SK-N-SH (cell line): ENCODE data around the gene DSTN. TPM values are rescaled to one million over a fixed set of nuclear protein-coding genes. Genes with fewer than 3 reads are reported as not detected.

Source experiments
- CTCF ChIA-PET: fragments of 300-600, 350-600 bp; formaldehyde crosslinking; extraction: SDS; loops from one replicate; lab custom pipeline; 2021; lab: Yijun Ruan, JAX
- POLR2A ChIA-PET: fragments of 350-600 bp; sonication (Branson Sonifier 250); formaldehyde crosslinking; extraction: SDS; loops from one replicate; lab custom pipeline; 2020; ENCODE audit warnings: antibody characterized with exemption, inconsistent platforms; lab: Yijun Ruan, JAX
- DNase-seq: peaks from one replicate; pipeline ENCODE4 v3.0.0; 2012
- H2AFZ ChIP-seq: fragments of 200-600 bp; sonication (generic); 2 replicates; pipeline ENCODE4 v1.8.1; 2016; ENCODE audit warnings: antibody characterized with exemption, mild to moderate bottlenecking, low read depth
- H3F3A ChIP-seq: fragments of 200-600 bp; sonication (generic); replicated peaks from 2 replicates; pipeline ENCODE3; 2016; ENCODE audit warnings: antibody characterized with exemption, mild to moderate bottlenecking; ENCODE audit not compliant: insufficient read depth
- H3K27ac ChIP-seq, 2 experiments: fragments of 200-500 bp in 1 of 2; fragments of 200-600 bp in 1 of 2; sonication (Bioruptor generic) in 1 of 2; sonication (generic), shearing (Covaris generic) in 1 of 2; 2 replicates each; pipeline versions ENCODE4 v1.5.1 to v1.6.1; 2014 to 2016; ENCODE audit warnings: low read depth in 2 of 2, inconsistent platforms in 1 of 2, low read length in 1 of 2, mild to moderate bottlenecking in 1 of 2, mixed read lengths in 1 of 2
- H3K27me3 ChIP-seq: fragments of 200-600 bp; sonication (generic), shearing (Covaris generic); 2 replicates; pipeline ENCODE4 v1.6.1; 2016; ENCODE audit warnings: mixed run types; ENCODE audit not compliant: insufficient read depth
- H3K36me3 ChIP-seq, 2 experiments: fragments of 200-500 bp in 1 of 2; fragments of 200-600 bp in 1 of 2; sonication (Bioruptor generic) in 1 of 2; sonication (generic) in 1 of 2; replicated peaks in 1 of 2; 2 replicates each; pipeline versions ENCODE3 to v1.5.1; 2014 to 2016; ENCODE audit warnings: low read length in 1 of 2, mild to moderate bottlenecking in 1 of 2; ENCODE audit not compliant: insufficient read depth in 2 of 2, control insufficient read depth in 1 of 2
- H3K4me1 ChIP-seq, 2 experiments: fragments of 200-500 bp in 1 of 2; fragments of 200-600 bp in 1 of 2; sonication (Bioruptor generic) in 1 of 2; sonication (generic), shearing (Covaris generic) in 1 of 2; 2 replicates each; pipeline versions ENCODE4 v1.5.1 to v1.6.1; 2014 to 2016; ENCODE audit warnings: low read depth in 1 of 2, low read length in 1 of 2, mixed run types in 1 of 2; ENCODE audit not compliant: insufficient read depth in 2 of 2, control insufficient read depth in 1 of 2
- H3K4me2 ChIP-seq: fragments of 200-600 bp; sonication (generic), shearing (Covaris generic); 2 replicates; pipeline ENCODE4 v1.6.1; 2017; ENCODE audit warnings: mixed run types
- H3K4me3 ChIP-seq, 2 experiments: fragments of 200-500 bp in 1 of 2; fragments of 200-600 bp in 1 of 2; sonication (Bioruptor generic) in 1 of 2; sonication (generic), shearing (Covaris generic) in 1 of 2; 2 replicates each; pipeline versions ENCODE4 v1.5.1 to v1.8.1; 2014 to 2016; ENCODE audit warnings: low read depth in 2 of 2, inconsistent platforms in 1 of 2, low read length in 1 of 2, mild to moderate bottlenecking in 1 of 2, mixed read lengths in 1 of 2, moderate library complexity in 1 of 2
- H3K79me2 ChIP-seq: fragments of 200-600 bp; sonication (generic); 2 replicates; pipeline ENCODE4 v1.8.1; 2017; ENCODE audit warnings: mild to moderate bottlenecking; ENCODE audit not compliant: insufficient read depth
- H3K9ac ChIP-seq: fragments of 200-600 bp; sonication (generic); 2 replicates; pipeline ENCODE4 v1.6.1; 2017; ENCODE audit warnings: mixed run types
- H3K9me2 ChIP-seq: fragments of 200-600 bp; sonication (generic); 2 replicates; pipeline ENCODE4 v1.6.1; 2017; ENCODE audit warnings: mixed run types
- H3K9me3 ChIP-seq: fragments of 200-600 bp; sonication (generic); 2 replicates; pipeline ENCODE4 v1.6.1; 2017; ENCODE audit warnings: mixed run types, mild to moderate bottlenecking, moderate library complexity
- H4K20me1 ChIP-seq: fragments of 200-600 bp; sonication (generic); 2 replicates; pipeline ENCODE4 v1.6.1; 2017; ENCODE audit warnings: mild to moderate bottlenecking, mixed run types; ENCODE audit not compliant: insufficient read depth
- ELF1 ChIP-seq: IDR thresholded peaks from 2 replicates; pipeline ENCODE4 v1.4.0; 2012
- FOXM1 ChIP-seq: IDR thresholded peaks from 2 replicates; pipeline ENCODE4 v1.4.0; 2012; ENCODE audit warnings: low read depth, mild to moderate bottlenecking
- GABPA ChIP-seq: IDR thresholded peaks from 2 replicates; pipeline ENCODE4 v1.4.0; 2012; ENCODE audit warnings: low read depth, mild to moderate bottlenecking
- MAX ChIP-seq: IDR thresholded peaks from 2 replicates; pipeline ENCODE4 v1.4.0; 2012; ENCODE audit warnings: low read depth
- MEF2A ChIP-seq: IDR thresholded peaks from 2 replicates; pipeline ENCODE4 v1.4.0; 2012; ENCODE audit warnings: low read depth, borderline replicate concordance
- MXI1 ChIP-seq: IDR thresholded peaks from 2 replicates; pipeline ENCODE4 v1.6.1; 2012; ENCODE audit warnings: mild to moderate bottlenecking, low read depth, low read length, improper control_type of control experiment
- NFIC ChIP-seq: IDR thresholded peaks from 2 replicates; pipeline ENCODE4 v1.4.0; 2012; ENCODE audit warnings: borderline replicate concordance
- RAD21 ChIP-seq: IDR thresholded peaks from 2 replicates; pipeline ENCODE4 v1.6.1; 2012; ENCODE audit warnings: mild to moderate bottlenecking, low read length
- SMC3 ChIP-seq: IDR thresholded peaks from 2 replicates; pipeline ENCODE4 v1.6.1; 2012; ENCODE audit warnings: low read depth, low read length, improper control_type of control experiment
- TAF1 ChIP-seq: IDR thresholded peaks from 2 replicates; pipeline ENCODE4 v1.6.1; 2012; ENCODE audit warnings: low read depth, mild to moderate bottlenecking, low read length, moderate library complexity, borderline replicate concordance
- TCF12 ChIP-seq: IDR thresholded peaks from 2 replicates; pipeline ENCODE4 v1.4.0; 2012
- USF1 ChIP-seq: IDR thresholded peaks from 2 replicates; pipeline ENCODE4 v1.4.0; 2012; ENCODE audit warnings: low read depth, borderline replicate concordance
- WGBS: methylation state at CpG from one replicate; pipeline ENCODE4 v1.1.6; 2017; ENCODE audit warnings: low lambda C conversion rate; 5-methylcytosine and 5-hydroxymethylcytosine counted together
- polyA plus RNA-seq, 3 experiments: library from polyadenylated mRNA; depleted of rRNA; stranded (reverse); fragments of >200 nt; gene quantifications; 2 replicates each; pipeline ENCODE4 v1.2.3, GENCODE V29; 2012
- TF ChIP-seq, protein P1 (sequence below): IDR thresholded peaks from 2 replicates; pipeline ENCODE4 v1.4.0; 2012; ENCODE audit warnings: low read depth, borderline replicate concordance
- TF ChIP-seq, protein P2 (sequence below): fragments of 200-600 bp; sonication (generic); IDR thresholded peaks from 2 replicates; pipeline ENCODE4 v1.6.1; 2017; ENCODE audit warnings: antibody characterized with exemption, mild to moderate bottlenecking, moderate library complexity

DSTN gene
- polyA plus RNA-seq, 1 of the 3 experiments (the other 2 are of a cell fraction): 167 TPM

DNA sequence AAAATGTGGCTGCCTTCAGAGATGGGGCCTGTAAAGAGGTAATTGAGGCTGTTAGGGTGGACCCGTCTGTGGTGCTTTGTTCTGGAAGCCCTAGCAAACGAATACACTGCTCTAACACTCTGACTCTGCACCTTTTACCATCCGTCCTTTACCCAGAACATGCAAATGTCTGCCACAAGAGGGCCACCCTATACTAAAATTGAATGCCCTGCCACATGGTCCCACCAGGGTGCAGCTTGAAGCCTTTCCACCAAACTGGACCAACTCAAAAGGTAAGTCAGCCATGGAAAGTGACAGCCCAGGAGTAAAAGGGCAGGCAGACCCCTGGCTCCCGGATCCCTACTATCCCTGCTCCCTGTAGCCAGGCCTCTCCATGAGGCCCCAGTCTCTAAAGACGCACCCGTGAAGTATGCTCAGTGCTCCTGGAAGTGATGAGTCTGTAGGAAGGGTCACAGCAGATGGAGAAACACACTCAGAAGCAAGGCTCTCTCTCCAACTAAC lies 32.9 kb upstream of the DSTN start:
- H3K9ac ChIP-seq: no peak overlapping the region
- H3K36me3 ChIP-seq: no peaks in the 10 kb centered on the region
- H3K27me3 ChIP-seq: no peaks in the 10 kb centered on the region
- H4K20me1 ChIP-seq: no peaks in the 10 kb centered on the region
- peaks cover 0 to 12% of the 10 kb centered on the region in 2 experiments; a peak in 3 of 4 replicates for H3K4me1 ChIP-seq
- peak; percentile 78 for DNase-seq
- H3K9me2 ChIP-seq: no peaks in the 10 kb centered on the region
- H3F3A ChIP-seq: peaks cover 7% of the 10 kb centered on the region
- no peaks in the 10 kb centered on the region for H3K79me2 ChIP-seq
- 32% methylated on average over 6 of the region's 6 CpGs for WGBS
- ChIA-PET POLR2A (interaction anchor here (0.8 kb wide), 1 partner anchor 145 kb away, joined by 3 read pairs; the partner anchor contains the start of gene RRBP1), CTCF (interaction anchor here (0.6 to 3.7 kb wide), 37 partner anchors 9 to 467 kb away, joined by 3 to 96 read pairs (median 4); partner anchors contain the start of gene DSTN)
- no peak overlapping the region for H3K4me2 ChIP-seq
- H3K27ac ChIP-seq: no peak overlapping the region
- peak; percentile 97 for TF ChIP-seq MAX
- peak; percentile 97 for TF ChIP-seq SMC3
- TF ChIP-seq MEF2A: no peak
- TF ChIP-seq RAD21: peak; percentile 98
- TF ChIP-seq, protein P1, sequence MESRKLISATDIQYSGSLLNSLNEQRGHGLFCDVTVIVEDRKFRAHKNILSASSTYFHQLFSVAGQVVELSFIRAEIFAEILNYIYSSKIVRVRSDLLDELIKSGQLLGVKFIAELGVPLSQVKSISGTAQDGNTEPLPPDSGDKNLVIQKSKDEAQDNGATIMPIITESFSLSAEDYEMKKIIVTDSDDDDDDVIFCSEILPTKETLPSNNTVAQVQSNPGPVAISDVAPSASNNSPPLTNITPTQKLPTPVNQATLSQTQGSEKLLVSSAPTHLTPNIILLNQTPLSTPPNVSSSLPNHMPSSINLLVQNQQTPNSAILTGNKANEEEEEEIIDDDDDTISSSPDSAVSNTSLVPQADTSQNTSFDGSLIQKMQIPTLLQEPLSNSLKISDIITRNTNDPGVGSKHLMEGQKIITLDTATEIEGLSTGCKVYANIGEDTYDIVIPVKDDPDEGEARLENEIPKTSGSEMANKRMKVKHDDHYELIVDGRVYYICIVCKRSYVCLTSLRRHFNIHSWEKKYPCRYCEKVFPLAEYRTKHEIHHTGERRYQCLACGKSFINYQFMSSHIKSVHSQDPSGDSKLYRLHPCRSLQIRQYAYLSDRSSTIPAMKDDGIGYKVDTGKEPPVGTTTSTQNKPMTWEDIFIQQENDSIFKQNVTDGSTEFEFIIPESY: no peak
- TF ChIP-seq MXI1: peak; percentile 81
- TF ChIP-seq ELF1: no peak
- no peak for TF ChIP-seq FOXM1
- TF ChIP-seq TCF12: peak; percentile 26; the same call in 1 of the 2 replicates
- no peak for TF ChIP-seq GABPA
- TF ChIP-seq USF1: no peak
- TF ChIP-seq, protein P2, sequence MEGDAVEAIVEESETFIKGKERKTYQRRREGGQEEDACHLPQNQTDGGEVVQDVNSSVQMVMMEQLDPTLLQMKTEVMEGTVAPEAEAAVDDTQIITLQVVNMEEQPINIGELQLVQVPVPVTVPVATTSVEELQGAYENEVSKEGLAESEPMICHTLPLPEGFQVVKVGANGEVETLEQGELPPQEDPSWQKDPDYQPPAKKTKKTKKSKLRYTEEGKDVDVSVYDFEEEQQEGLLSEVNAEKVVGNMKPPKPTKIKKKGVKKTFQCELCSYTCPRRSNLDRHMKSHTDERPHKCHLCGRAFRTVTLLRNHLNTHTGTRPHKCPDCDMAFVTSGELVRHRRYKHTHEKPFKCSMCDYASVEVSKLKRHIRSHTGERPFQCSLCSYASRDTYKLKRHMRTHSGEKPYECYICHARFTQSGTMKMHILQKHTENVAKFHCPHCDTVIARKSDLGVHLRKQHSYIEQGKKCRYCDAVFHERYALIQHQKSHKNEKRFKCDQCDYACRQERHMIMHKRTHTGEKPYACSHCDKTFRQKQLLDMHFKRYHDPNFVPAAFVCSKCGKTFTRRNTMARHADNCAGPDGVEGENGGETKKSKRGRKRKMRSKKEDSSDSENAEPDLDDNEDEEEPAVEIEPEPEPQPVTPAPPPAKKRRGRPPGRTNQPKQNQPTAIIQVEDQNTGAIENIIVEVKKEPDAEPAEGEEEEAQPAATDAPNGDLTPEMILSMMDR: peak; percentile 91
- TF ChIP-seq TAF1: no peak
- TF ChIP-seq NFIC: no peak
- no peak overlapping the region for H2AFZ ChIP-seq
- H3K9me3 ChIP-seq: no peaks in the 10 kb centered on the region
- H3K4me3 ChIP-seq: no peak overlapping the region; a peak in 1 of 4 replicates
